Loucy (cell line): ENCODE measurements around the gene SLF2.

Experiments used
- H2AFZ ChIP-seq: fragments of 200-600 bp; sonication (generic); 2 replicates; pipeline ENCODE4 v1.6.0; 2016; ENCODE audit warnings: antibody characterized with exemption, mild to moderate bottlenecking, low read length, moderate library complexity
- H3F3A ChIP-seq: fragments of 200-600 bp; 2 replicates; pipeline ENCODE4 v1.6.0; 2016; ENCODE audit warnings: antibody characterized with exemption, low read depth, mild to moderate bottlenecking
- H3K27me3 ChIP-seq: fragments of 200-600 bp; sonication (generic); 2 replicates; pipeline ENCODE4 v1.6.1; 2014; ENCODE audit warnings: low read length, mild to moderate bottlenecking; ENCODE audit not compliant: insufficient read depth, poor library complexity, severe bottlenecking
- H3K36me3 ChIP-seq: fragments of 200-600 bp; sonication (generic); 2 replicates; pipeline ENCODE4 v1.6.1; 2016; ENCODE audit warnings: low read length; ENCODE audit not compliant: insufficient read depth
- H3K4me1 ChIP-seq: fragments of 200-600 bp; sonication (generic); 2 replicates; pipeline ENCODE4 v1.5.1; 2014; ENCODE audit warnings: low read length, mild to moderate bottlenecking; ENCODE audit not compliant: insufficient read depth, poor library complexity, severe bottlenecking
- H3K4me2 ChIP-seq: fragments of 200-600 bp; sonication (generic); 2 replicates; pipeline ENCODE4 v1.6.0; 2014; ENCODE audit warnings: antibody characterized with exemption, low read length, low read depth, mild to moderate bottlenecking; ENCODE audit not compliant: poor library complexity, severe bottlenecking
- H3K4me3 ChIP-seq: fragments of 200-600 bp; sonication (generic); 2 replicates; pipeline ENCODE4 v1.5.1; 2014; ENCODE audit warnings: low read length, mild to moderate bottlenecking, mixed read lengths; ENCODE audit not compliant: poor library complexity, severe bottlenecking
- H3K79me2 ChIP-seq: fragments of 200-600 bp; sonication (generic); 2 replicates; pipeline ENCODE4 v1.6.1; 2014; ENCODE audit warnings: low read length; ENCODE audit not compliant: insufficient read depth
- H3K9ac ChIP-seq: fragments of 200-600 bp; sonication (generic); 2 replicates; pipeline ENCODE4 v1.6.0; 2014; ENCODE audit warnings: mild to moderate bottlenecking, low read depth, low read length, moderate library complexity; ENCODE audit not compliant: poor library complexity, severe bottlenecking
- H3K9me2 ChIP-seq: fragments of 200-600 bp; sonication (generic); replicated peaks from 2 replicates; pipeline ENCODE4 v1.6.1; 2016; ENCODE audit warnings: low read depth, low read length, mixed read lengths
- H3K9me3 ChIP-seq: fragments of 200-600 bp; sonication (generic); 2 replicates; pipeline ENCODE4 v1.6.1; 2014; ENCODE audit warnings: mild to moderate bottlenecking, antibody characterized with exemption, low read length, low read depth; ENCODE audit not compliant: insufficient read depth
- H4K20me1 ChIP-seq: fragments of 200-600 bp; sonication (generic); 2 replicates; pipeline ENCODE4 v1.6.0; 2014; ENCODE audit warnings: antibody characterized with exemption, low read length, mild to moderate bottlenecking; ENCODE audit not compliant: insufficient read depth, poor library complexity, severe bottlenecking
- EZH2phosphoT487 ChIP-seq: fragments of 200-600 bp; IDR thresholded peaks from 2 replicates; pipeline ENCODE4 v1.6.1; 2018; ENCODE audit warnings: antibody characterized with exemption, mild to moderate bottlenecking, moderate library complexity, borderline replicate concordance
- TF ChIP-seq, protein P1 (sequence below): fragments of 200-600 bp; sonication (generic); conservative IDR thresholded peaks from 2 replicates; pipeline ENCODE4 v1.5.1; 2014; ENCODE audit warnings: mild to moderate bottlenecking, antibody characterized with exemption, low read length

The SLF2 gene

DNA sequence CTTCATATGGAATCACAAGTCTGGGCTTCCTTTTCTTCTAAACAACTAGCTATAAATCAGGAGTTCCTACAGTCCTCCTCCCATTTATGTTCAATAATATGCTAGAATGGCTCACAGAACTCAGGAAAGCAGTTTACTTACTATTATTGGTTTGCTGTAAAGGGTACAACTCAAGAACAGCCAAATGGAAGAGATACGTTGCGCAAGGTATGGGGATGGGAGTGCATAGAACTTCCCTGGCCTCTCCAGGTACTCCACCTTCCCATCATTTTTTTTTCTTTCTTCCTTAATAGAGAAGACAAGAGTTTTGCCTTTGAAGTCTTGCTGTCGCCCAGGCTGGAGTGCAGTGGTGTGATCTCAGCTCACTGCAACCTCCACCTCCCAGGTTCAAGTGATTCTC lies 29.5 kb downstream of the SLF2 start:
- H4K20me1 ChIP-seq = peaks cover 4% of the 10 kb centered on the region
- H3K9ac ChIP-seq = no peak overlapping the region
- no peak overlapping the region for H3K4me2 ChIP-seq
- peaks cover 7% of the 10 kb centered on the region for H3K4me1 ChIP-seq
- TF ChIP-seq EZH2phosphoT487 = no peak
- TF ChIP-seq, protein P1, sequence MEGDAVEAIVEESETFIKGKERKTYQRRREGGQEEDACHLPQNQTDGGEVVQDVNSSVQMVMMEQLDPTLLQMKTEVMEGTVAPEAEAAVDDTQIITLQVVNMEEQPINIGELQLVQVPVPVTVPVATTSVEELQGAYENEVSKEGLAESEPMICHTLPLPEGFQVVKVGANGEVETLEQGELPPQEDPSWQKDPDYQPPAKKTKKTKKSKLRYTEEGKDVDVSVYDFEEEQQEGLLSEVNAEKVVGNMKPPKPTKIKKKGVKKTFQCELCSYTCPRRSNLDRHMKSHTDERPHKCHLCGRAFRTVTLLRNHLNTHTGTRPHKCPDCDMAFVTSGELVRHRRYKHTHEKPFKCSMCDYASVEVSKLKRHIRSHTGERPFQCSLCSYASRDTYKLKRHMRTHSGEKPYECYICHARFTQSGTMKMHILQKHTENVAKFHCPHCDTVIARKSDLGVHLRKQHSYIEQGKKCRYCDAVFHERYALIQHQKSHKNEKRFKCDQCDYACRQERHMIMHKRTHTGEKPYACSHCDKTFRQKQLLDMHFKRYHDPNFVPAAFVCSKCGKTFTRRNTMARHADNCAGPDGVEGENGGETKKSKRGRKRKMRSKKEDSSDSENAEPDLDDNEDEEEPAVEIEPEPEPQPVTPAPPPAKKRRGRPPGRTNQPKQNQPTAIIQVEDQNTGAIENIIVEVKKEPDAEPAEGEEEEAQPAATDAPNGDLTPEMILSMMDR = no peak
- no peak overlapping the region for H3K4me3 ChIP-seq
- peaks cover 80% of the 10 kb centered on the region for H3K36me3 ChIP-seq
- H3K9me2 ChIP-seq = no peaks in the 10 kb centered on the region
- H3K79me2 ChIP-seq = no peaks in the 10 kb centered on the region
- peaks cover 6% of the 10 kb centered on the region; the same call in 1 of the 2 replicates for H3F3A ChIP-seq
- no peaks in the 10 kb centered on the region for H3K9me3 ChIP-seq
- no peak overlapping the region for H2AFZ ChIP-seq
- H3K27me3 ChIP-seq = no peaks in the 10 kb centered on the region

DNA sequence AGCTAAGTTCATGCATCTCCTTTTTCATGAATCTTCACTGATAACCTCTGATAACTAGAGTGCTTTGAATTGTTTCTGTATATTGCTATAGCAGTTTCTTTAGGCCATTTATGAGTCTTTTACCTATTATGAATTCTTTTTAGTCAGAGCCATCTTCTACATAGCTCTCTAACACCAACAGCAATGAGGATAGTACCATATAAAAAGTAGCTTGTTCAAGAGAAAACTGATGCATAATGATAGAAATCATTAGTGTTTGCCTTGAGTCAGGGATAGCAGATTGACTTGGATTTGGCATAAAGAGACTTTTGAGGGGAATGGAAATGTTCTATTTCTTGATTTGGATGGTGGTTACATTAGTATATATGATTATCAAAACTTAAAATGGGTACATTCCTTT lies 30.7 kb downstream of the SLF2 start:
- H3K4me2 ChIP-seq = peak overlapping the region; percentile 40
- H3K4me3 ChIP-seq = peak overlapping the region; percentile 11
- H3K4me1 ChIP-seq = peaks cover 7% of the 10 kb centered on the region
- H3K36me3 ChIP-seq = peaks cover 81% of the 10 kb centered on the region
- TF ChIP-seq, protein P1 = no peak
- TF ChIP-seq EZH2phosphoT487 = no peak
- peaks cover 4% of the 10 kb centered on the region for H4K20me1 ChIP-seq
- H3F3A ChIP-seq = peaks cover 6% of the 10 kb centered on the region; the same call in 1 of the 2 replicates
- no peaks in the 10 kb centered on the region for H3K9me2 ChIP-seq
- H3K79me2 ChIP-seq = no peaks in the 10 kb centered on the region
- no peaks in the 10 kb centered on the region for H3K27me3 ChIP-seq
- no peaks in the 10 kb centered on the region for H3K9me3 ChIP-seq
- no peak overlapping the region for H2AFZ ChIP-seq
- H3K9ac ChIP-seq = no peak overlapping the region

DNA sequence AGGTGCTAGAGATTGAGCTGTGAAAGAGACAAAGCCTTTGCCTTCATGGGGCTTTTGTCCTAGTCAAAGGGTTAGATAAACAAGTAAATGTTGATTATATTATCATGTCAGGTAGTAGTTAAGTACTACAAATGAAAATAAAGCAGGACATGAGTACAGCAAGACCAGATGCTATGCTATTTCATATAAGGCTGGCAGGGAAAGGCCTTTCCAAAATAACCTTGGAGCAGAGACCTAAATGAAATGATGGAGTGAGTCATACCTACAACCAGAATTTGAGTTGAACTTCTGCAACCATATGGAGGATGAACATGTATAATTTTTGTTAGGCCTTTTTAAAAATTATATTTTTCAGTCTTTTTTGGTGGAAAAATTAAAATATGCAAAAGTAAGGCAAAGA lies 33.0 kb downstream of the SLF2 start:
- no peaks in the 10 kb centered on the region for H3K27me3 ChIP-seq
- peaks cover 6% of the 10 kb centered on the region; the same call in 1 of the 2 replicates for H3F3A ChIP-seq
- TF ChIP-seq EZH2phosphoT487 = no peak
- TF ChIP-seq, protein P1 = no peak
- H3K9me2 ChIP-seq = no peaks in the 10 kb centered on the region
- no peak overlapping the region for H3K9ac ChIP-seq
- H3K79me2 ChIP-seq = no peaks in the 10 kb centered on the region
- peaks cover 82% of the 10 kb centered on the region for H3K36me3 ChIP-seq
- peaks cover 7% of the 10 kb centered on the region for H3K4me1 ChIP-seq
- no peak overlapping the region for H3K4me3 ChIP-seq
- no peak overlapping the region for H3K4me2 ChIP-seq
- no peak overlapping the region for H2AFZ ChIP-seq
- H4K20me1 ChIP-seq = peaks cover 4% of the 10 kb centered on the region
- H3K9me3 ChIP-seq = no peaks in the 10 kb centered on the region
